ENCODE data around the gene MNAT1.

DNA sequence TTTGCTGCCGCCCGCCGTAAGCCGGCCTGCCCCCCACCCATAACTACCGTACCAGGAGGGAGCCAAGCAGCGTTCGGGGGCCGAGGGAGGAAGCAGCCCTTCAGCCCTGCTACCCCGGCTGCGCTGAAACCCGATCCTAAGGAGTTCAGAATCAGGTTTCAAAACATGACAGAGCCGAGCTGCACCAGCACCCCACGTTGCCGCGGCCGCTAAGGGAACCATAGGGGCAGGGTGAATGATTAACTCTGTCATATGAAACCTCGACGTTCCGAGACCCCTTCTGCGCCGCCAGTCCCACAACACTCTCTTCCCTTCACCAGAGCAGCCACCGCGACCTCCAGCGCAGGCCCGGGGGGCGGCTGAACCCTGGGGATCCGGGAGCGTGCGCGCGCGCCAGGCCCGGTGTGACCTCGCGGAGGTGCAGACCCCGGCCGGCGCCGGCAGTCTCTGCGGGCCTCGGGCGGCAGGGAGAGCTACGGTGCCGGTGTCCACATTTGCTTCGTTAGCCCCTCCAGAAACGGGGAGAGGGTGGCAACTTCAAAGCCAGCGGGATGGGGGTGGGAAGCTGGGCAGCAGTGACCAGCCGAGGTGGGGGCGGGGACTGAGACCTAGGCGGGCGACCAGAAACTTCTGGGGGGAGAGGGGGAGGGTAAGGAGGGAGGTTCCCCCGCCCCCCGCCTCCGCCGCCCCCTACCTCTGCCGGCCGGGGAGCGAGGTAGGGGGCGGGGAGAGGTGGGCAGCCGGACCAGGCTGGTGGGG, 12.0 kb upstream of the MNAT1 start:
- TF ChIP-seq, protein P1, sequence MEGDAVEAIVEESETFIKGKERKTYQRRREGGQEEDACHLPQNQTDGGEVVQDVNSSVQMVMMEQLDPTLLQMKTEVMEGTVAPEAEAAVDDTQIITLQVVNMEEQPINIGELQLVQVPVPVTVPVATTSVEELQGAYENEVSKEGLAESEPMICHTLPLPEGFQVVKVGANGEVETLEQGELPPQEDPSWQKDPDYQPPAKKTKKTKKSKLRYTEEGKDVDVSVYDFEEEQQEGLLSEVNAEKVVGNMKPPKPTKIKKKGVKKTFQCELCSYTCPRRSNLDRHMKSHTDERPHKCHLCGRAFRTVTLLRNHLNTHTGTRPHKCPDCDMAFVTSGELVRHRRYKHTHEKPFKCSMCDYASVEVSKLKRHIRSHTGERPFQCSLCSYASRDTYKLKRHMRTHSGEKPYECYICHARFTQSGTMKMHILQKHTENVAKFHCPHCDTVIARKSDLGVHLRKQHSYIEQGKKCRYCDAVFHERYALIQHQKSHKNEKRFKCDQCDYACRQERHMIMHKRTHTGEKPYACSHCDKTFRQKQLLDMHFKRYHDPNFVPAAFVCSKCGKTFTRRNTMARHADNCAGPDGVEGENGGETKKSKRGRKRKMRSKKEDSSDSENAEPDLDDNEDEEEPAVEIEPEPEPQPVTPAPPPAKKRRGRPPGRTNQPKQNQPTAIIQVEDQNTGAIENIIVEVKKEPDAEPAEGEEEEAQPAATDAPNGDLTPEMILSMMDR (IDR thresholded peaks at IDR 0.05): no peak
- no peak for TF ChIP-seq POLR2A (IDR thresholded peaks at IDR 0.05)

Data from lower leg skin (tissue), 3 donors.